Adipocyte (in vitro differentiated cells): ENCODE results near the gene LYST.
A peak's percentile ranks its signal among the peaks of the same experiment; 100 is the strongest.
"Not testable (repeated sequence)": the region's sequence is repeated elsewhere in the genome, so short reads cannot be mapped to it uniquely, and the experiment has no call there.

Experiments
- DNase-seq: peaks from one replicate; pipeline ENCODE4 v3.0.0-alpha.2; 2015; ENCODE audit warnings: low read depth
- H3K27me3 ChIP-seq: replicated peaks from 2 replicates; pipeline ENCODE4 v1.7.0; 2013; ENCODE audit warnings: mild to moderate bottlenecking, low read length, moderate library complexity; ENCODE audit not compliant: control insufficient read depth, insufficient read depth
- H3K36me3 ChIP-seq: 2 replicates; pipeline ENCODE4 v1.7.0; 2013; ENCODE audit warnings: low read length, mild to moderate bottlenecking, moderate library complexity; ENCODE audit not compliant: control insufficient read depth, insufficient read depth, severe bottlenecking
- H3K4me1 ChIP-seq: 2 replicates; pipeline ENCODE4 v1.7.0; 2013; ENCODE audit warnings: mild to moderate bottlenecking, low read length, moderate library complexity; ENCODE audit not compliant: control insufficient read depth, insufficient read depth
- H3K4me3 ChIP-seq: 2 replicates; pipeline ENCODE4 v1.7.0; 2013; ENCODE audit warnings: mild to moderate bottlenecking, low read length, moderate library complexity
- H3K9ac ChIP-seq: 2 replicates; pipeline ENCODE4 v1.7.0; 2013; ENCODE audit warnings: mild to moderate bottlenecking, low read length, moderate library complexity
- H3K9me3 ChIP-seq: 2 replicates; pipeline ENCODE4 v1.7.0; 2013; ENCODE audit warnings: mild to moderate bottlenecking, low read length, moderate library complexity; ENCODE audit not compliant: control insufficient read depth

Gene LYST

DNA sequence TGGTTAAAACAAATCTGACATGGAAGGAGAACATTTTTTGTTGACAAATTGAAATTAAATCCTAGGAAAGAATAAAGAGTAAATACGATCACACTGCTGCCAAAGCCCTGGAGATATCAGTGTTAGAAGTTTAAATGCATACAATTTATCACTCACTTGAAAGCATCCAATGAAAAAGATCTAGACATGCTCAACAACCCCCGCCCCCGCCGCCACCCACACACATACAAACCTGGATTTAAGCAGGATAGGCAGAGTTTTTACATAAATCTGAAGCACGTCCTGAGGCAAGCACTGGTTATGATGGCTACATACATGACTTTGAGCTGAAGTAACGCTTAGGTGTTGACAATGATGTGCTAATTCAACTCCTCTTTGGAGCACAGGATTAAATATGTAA lies 58.5 kb downstream of the LYST start:
- Histone ChIP-seq H3K9ac (no peak overlapping the region), H3K4me1 (no peaks in the 10 kb centered on the region), H3K27me3 (no peaks in the 10 kb centered on the region), H3K4me3 (no peak overlapping the region), H3K36me3 (peaks cover 23% of the 10 kb centered on the region), H3K9me3 (no peaks in the 10 kb centered on the region)
- no peak for DNase-seq

- Histone ChIP-seq H3K9me3 (no peaks in the 10 kb centered on the region), H3K36me3 (peaks cover 28% of the 10 kb centered on the region), H3K27me3 (no peaks in the 10 kb centered on the region), H3K4me1 (peaks cover 6% of the 10 kb centered on the region), H3K9ac (no peak overlapping the region), H3K4me3 (no peak overlapping the region)
- DNase-seq: no peak
Measured at GRCh38 chr1:235806123-235806522, 60.6 kb downstream of the LYST start.

GRCh38 chr1:235802573-235803346 lies 63.9 kb downstream of the LYST start:
- Histone ChIP-seq H3K36me3 (peaks cover 33% of the 10 kb centered on the region), H3K27me3 (no peaks in the 10 kb centered on the region), H3K9me3 (no peaks in the 10 kb centered on the region), H3K4me1 (peaks cover 6% of the 10 kb centered on the region), H3K9ac (no peak overlapping the region), H3K4me3 (no peak overlapping the region)
- no peak for DNase-seq

DNA sequence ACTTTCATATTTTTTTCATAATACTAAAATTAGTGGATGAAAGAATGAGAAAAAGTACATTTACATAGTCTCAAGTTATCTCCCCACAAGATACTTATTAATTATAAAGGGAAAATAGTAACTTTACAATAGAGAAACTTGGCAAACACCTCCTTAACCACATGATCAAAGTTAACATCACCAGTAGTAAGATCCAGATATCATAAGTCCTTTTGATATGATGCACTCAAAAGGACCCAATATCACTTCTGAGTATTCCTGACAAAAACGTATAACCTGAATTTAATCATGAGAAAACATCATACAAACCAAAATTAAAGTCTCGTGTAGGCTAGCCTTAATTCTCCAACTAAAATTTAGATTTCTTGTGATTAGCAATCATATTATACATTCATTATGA lies 67.4 kb downstream of the LYST start:
- H3K27me3 ChIP-seq: no peaks in the 10 kb centered on the region
- peaks cover 7% of the 10 kb centered on the region for H3K9me3 ChIP-seq
- H3K4me1 ChIP-seq: peaks cover 6% of the 10 kb centered on the region
- no peak for DNase-seq
- H3K9ac ChIP-seq: no peak overlapping the region
- H3K4me3 ChIP-seq: no peak overlapping the region
- peaks cover 29% of the 10 kb centered on the region for H3K36me3 ChIP-seq

DNA sequence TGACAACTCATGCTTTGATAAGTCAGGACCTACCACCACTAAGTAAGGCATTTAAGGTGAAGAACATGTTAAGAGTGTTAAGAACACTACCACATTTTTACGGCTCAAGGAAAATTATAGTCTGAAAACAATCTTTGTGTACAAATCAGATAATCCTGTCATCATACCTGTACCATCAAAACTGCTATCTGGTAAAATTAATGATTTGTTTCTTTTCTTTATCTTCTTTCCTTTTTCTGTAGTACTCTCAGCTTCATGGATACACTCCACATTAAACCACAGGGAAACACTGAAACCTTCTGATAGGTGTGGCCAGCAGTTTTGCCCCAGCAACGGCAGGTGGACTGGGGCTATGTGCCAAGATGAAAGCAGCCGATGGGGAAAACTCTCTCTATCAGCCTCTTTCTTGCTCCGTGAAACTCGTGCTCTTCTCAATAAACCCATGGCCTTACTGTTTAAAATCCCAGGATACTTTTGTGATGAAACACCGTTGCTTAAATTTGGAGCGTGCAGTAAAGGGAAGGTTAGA lies 75.1 kb downstream of the LYST start:
- Histone ChIP-seq H3K4me1 (no peaks in the 10 kb centered on the region), H3K36me3 (peaks cover 46% of the 10 kb centered on the region), H3K4me3 (no peak overlapping the region), H3K27me3 (no peaks in the 10 kb centered on the region), H3K9ac (no peak overlapping the region), H3K9me3 (peaks cover 7% of the 10 kb centered on the region)
- DNase-seq: no peak

DNA sequence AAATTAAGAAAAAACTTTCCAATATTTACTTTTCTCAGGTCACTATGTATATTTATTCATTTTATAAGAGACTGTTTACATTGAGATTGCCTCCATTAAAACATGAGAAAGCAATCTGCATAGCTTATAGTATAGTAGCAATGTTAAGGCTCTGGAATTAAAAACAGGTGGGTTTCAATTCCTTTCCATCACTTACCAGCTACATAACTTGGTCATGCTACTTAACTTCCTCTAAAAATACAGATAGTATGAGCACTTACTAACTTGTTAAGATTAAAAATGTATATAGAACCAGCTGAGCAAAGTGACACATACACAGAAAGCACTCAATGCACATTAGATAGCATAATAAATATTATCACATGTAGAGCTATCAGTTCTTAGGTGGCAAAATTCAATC lies 76.6 kb downstream of the LYST start:
- no peak for DNase-seq
- Histone ChIP-seq H3K9ac (no peak overlapping the region), H3K9me3 (no peaks in the 10 kb centered on the region), H3K36me3 (peaks cover 43% of the 10 kb centered on the region), H3K27me3 (no peaks in the 10 kb centered on the region), H3K4me3 (no peak overlapping the region), H3K4me1 (no peaks in the 10 kb centered on the region)

DNA sequence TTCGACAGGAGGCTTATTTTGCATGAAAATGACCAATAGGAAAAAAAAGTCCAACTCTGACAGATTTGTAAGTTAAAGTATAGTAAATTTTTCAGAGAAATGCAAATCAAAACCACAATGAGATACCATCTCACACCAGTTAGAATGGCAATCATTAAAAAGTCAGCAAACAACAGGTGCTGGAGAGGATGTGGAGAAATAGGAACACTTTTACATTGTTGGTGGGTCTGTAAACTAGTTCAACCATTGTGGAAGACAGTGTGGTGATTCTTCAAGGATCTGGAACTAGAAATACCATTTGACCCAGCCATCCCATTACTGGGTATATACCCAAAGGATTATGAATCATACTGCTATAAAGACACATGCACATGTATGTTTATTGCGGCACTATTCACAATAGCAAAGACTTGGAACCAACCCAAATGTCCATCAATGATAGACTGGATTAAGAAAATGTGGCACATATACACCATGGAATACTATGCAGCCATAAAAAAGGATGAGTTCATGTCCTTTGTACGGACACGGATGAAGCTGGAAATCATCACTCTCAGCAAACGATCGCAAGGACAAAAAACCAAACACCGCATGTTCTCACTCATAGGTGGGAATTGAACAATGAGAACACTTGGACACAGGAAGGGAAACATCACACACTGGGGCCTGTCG lies 80.3 kb downstream of the LYST start:
- not testable (repeated sequence) for H3K4me1 ChIP-seq, H3K4me3 ChIP-seq, H3K27me3 ChIP-seq, DNase-seq, H3K9me3 ChIP-seq, H3K9ac ChIP-seq
- peaks cover 42% of the 10 kb centered on the region for H3K36me3 ChIP-seq

- H3K4me3 ChIP-seq: no peak overlapping the region
- peaks cover 37% of the 10 kb centered on the region for H3K36me3 ChIP-seq
- no peak for DNase-seq
- peaks cover 8% of the 10 kb centered on the region for H3K4me1 ChIP-seq
- H3K27me3 ChIP-seq: no peaks in the 10 kb centered on the region
- no peak overlapping the region for H3K9ac ChIP-seq
- H3K9me3 ChIP-seq: no peaks in the 10 kb centered on the region
Measured at GRCh38 chr1:235784950-235785349, 81.8 kb downstream of the LYST start.

GRCh38 chr1:235783148-235783776 lies 83.4 kb downstream of the LYST start:
- Histone ChIP-seq H3K36me3 (peaks cover 23% of the 10 kb centered on the region), H3K9me3 (no peaks in the 10 kb centered on the region), H3K4me3 (no peak overlapping the region), H3K4me1 (peaks cover 8% of the 10 kb centered on the region), H3K9ac (no peak overlapping the region), H3K27me3 (no peaks in the 10 kb centered on the region)
- DNase-seq: peak; percentile 83

DNA sequence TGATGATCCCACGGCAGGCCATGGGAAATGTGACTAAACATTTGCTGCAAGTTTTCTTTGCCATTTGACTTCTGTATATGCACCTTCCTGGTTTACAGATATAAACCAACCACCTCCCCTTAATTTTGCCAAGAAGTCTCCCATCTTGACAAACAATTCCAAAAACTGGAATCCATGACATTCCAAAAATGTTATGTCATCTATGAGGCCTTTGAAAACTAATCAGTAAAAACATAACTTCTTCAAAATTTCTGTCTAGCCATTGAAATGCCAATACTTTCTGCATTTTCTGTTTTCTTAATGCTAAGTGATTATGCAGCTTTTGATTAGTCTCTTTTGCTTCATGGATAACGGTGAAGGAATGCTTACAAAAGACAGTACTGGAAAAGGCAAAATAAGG lies 84.1 kb downstream of the LYST start:
- H3K4me1 ChIP-seq: peaks cover 8% of the 10 kb centered on the region
- peaks cover 23% of the 10 kb centered on the region for H3K36me3 ChIP-seq
- H3K4me3 ChIP-seq: no peak overlapping the region
- H3K9me3 ChIP-seq: no peaks in the 10 kb centered on the region
- H3K9ac ChIP-seq: peak overlapping the region; percentile 30
- peak; percentile 22 for DNase-seq
- no peaks in the 10 kb centered on the region for H3K27me3 ChIP-seq

GRCh38 chr1:235781807-235782206 lies 84.9 kb downstream of the LYST start:
- DNase-seq: peak; percentile 10
- Histone ChIP-seq H3K27me3 (no peaks in the 10 kb centered on the region), H3K9ac (no peak overlapping the region), H3K4me3 (no peak overlapping the region), H3K9me3 (no peaks in the 10 kb centered on the region), H3K4me1 (peaks cover 8% of the 10 kb centered on the region), H3K36me3 (peaks cover 17% of the 10 kb centered on the region)
